Thyroid gland (tissue), 4 donors: ENCODE data around the gene MAN2C1.

ENCODE experiments used
- POLR2A ChIP-seq, 2 donors: fragments of 450-650 bp; IDR thresholded peaks; one replicate each; pipeline ENCODE4 v1.6.1; 2017; ENCODE audit warnings: antibody characterized with exemption in 2 of 2, mild to moderate bottlenecking in 2 of 2, moderate library complexity in 1 of 2
- TF ChIP-seq, protein P1 (sequence below), 6 experiments: fragments of 200-600 bp in 3 of 6; fragments of 450-650 bp in 3 of 6; sonication (generic) in 3 of 6; IDR thresholded peaks; one replicate each; pipeline ENCODE4 v1.5.1; 2016 to 2019; ENCODE audit warnings: antibody characterized with exemption in 6 of 6, mild to moderate bottlenecking in 2 of 6, inconsistent platforms in 1 of 6, moderate library complexity in 1 of 6

- TF ChIP-seq, protein P1, sequence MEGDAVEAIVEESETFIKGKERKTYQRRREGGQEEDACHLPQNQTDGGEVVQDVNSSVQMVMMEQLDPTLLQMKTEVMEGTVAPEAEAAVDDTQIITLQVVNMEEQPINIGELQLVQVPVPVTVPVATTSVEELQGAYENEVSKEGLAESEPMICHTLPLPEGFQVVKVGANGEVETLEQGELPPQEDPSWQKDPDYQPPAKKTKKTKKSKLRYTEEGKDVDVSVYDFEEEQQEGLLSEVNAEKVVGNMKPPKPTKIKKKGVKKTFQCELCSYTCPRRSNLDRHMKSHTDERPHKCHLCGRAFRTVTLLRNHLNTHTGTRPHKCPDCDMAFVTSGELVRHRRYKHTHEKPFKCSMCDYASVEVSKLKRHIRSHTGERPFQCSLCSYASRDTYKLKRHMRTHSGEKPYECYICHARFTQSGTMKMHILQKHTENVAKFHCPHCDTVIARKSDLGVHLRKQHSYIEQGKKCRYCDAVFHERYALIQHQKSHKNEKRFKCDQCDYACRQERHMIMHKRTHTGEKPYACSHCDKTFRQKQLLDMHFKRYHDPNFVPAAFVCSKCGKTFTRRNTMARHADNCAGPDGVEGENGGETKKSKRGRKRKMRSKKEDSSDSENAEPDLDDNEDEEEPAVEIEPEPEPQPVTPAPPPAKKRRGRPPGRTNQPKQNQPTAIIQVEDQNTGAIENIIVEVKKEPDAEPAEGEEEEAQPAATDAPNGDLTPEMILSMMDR (IDR thresholded peaks at IDR 0.05) = no peak
- TF ChIP-seq POLR2A (IDR thresholded peaks at IDR 0.05) = no peak
These were observed 19.7 kb downstream of the MAN2C1 start for GRCh38 chr15:75348562-75349350.
